ENCODE results near the gene TMEM229B.

DNA sequence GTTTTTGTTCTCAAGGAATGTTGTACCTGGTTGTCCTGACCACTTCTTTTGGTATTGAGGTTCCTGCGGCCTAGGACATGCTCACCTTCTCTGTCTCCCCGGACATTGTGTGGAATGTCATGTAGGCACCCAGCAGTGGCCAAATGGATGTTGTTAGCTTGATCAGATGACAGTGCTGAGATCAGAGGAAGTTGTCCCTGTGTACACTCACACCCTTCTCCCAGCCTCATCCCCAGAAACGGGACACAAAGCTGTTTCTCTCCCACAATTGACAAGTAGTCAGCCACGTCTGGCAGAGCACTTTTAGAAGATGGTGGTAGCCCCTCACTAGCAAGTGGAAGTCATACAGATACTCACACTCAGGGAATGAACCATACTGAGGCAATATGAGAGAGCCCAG is 47.6 kb upstream of the TMEM229B start:
- TF ChIP-seq, protein P1, sequence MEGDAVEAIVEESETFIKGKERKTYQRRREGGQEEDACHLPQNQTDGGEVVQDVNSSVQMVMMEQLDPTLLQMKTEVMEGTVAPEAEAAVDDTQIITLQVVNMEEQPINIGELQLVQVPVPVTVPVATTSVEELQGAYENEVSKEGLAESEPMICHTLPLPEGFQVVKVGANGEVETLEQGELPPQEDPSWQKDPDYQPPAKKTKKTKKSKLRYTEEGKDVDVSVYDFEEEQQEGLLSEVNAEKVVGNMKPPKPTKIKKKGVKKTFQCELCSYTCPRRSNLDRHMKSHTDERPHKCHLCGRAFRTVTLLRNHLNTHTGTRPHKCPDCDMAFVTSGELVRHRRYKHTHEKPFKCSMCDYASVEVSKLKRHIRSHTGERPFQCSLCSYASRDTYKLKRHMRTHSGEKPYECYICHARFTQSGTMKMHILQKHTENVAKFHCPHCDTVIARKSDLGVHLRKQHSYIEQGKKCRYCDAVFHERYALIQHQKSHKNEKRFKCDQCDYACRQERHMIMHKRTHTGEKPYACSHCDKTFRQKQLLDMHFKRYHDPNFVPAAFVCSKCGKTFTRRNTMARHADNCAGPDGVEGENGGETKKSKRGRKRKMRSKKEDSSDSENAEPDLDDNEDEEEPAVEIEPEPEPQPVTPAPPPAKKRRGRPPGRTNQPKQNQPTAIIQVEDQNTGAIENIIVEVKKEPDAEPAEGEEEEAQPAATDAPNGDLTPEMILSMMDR (IDR thresholded peaks at IDR 0.05; ENCODE audit: insufficient read depth, low read length): no peak
- TF ChIP-seq SPI1 (IDR thresholded peaks at IDR 0.05; ENCODE audit: borderline replicate concordance, low read depth) (no peak), POLR2AphosphoS5 (IDR thresholded peaks at IDR 0.05; ENCODE audit: low read depth) (no peak)
